Measurements from ENCODE around the gene PREX1.

DNA sequence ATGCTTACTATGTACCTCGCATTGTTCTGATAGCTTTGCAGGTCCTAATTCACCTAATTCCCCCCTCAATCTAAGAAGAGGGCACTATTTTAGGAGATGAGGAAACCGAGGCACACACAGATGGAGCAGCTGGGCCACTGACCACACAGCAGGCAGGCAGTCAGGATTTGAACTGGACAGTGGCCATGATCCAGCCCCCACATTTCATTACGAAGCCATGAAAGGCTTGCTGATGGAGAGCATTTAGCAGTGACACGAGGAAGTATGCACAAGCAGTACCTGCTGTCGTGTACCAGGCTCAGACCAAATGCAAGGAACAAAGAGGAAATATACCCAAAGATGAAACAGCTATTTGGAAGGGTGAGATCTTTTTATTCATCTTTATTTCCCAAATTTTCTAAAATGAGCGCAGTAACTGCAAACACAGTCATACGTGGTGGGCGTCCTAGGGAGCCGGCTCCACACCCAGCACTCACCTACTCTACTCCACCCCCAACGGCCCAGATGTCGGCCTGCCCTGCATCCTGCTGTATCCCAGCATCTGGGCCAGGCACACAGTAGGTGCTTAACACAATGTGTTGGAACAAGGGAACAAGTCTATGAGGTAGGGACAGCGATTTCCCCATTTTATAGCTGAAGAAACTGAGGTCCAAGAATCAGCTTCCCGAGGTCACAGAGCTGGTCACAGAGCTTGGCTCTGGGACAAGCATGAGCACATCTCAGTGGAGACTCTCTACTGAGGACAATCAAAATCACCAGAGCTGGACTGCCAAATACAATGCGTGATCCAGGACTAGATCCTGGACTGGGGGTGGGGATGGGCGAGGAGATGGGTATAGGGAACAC, 15.0 kb downstream of the PREX1 start:
- no peak for TF ChIP-seq POLR2A (IDR thresholded peaks at IDR 0.05; ENCODE audit: low read length)
- no peak for TF ChIP-seq GATA1 (IDR thresholded peaks at IDR 0.05; ENCODE audit: low read depth, low read length)

Data from erythroblast (primary cell).